ENCODE data around the gene LRRC56. TPM values are rescaled to one million over a fixed set of nuclear protein-coding genes. Genes with fewer than 3 reads are reported as not detected.

Gene LRRC56
- total and polyA plus RNA-seq, 2 of the 13 experiments (the other 11 are each of a cell fraction or from before 2014, with no cell fraction given): 0.11 to 0.29 TPM

GRCh38 chr11:569158-569885 is 32.0 kb downstream of the LRRC56 start (continued):
- TF ChIP-seq, protein P1, sequence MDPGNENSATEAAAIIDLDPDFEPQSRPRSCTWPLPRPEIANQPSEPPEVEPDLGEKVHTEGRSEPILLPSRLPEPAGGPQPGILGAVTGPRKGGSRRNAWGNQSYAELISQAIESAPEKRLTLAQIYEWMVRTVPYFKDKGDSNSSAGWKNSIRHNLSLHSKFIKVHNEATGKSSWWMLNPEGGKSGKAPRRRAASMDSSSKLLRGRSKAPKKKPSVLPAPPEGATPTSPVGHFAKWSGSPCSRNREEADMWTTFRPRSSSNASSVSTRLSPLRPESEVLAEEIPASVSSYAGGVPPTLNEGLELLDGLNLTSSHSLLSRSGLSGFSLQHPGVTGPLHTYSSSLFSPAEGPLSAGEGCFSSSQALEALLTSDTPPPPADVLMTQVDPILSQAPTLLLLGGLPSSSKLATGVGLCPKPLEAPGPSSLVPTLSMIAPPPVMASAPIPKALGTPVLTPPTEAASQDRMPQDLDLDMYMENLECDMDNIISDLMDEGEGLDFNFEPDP (CRISPR knock-in tag; conservative IDR thresholded peaks at IDR 0.05): no peak
- TF ChIP-seq DMAP1 (CRISPR knock-in tag; IDR thresholded peaks at IDR 0.05): no peak
- TF ChIP-seq, protein P2, sequence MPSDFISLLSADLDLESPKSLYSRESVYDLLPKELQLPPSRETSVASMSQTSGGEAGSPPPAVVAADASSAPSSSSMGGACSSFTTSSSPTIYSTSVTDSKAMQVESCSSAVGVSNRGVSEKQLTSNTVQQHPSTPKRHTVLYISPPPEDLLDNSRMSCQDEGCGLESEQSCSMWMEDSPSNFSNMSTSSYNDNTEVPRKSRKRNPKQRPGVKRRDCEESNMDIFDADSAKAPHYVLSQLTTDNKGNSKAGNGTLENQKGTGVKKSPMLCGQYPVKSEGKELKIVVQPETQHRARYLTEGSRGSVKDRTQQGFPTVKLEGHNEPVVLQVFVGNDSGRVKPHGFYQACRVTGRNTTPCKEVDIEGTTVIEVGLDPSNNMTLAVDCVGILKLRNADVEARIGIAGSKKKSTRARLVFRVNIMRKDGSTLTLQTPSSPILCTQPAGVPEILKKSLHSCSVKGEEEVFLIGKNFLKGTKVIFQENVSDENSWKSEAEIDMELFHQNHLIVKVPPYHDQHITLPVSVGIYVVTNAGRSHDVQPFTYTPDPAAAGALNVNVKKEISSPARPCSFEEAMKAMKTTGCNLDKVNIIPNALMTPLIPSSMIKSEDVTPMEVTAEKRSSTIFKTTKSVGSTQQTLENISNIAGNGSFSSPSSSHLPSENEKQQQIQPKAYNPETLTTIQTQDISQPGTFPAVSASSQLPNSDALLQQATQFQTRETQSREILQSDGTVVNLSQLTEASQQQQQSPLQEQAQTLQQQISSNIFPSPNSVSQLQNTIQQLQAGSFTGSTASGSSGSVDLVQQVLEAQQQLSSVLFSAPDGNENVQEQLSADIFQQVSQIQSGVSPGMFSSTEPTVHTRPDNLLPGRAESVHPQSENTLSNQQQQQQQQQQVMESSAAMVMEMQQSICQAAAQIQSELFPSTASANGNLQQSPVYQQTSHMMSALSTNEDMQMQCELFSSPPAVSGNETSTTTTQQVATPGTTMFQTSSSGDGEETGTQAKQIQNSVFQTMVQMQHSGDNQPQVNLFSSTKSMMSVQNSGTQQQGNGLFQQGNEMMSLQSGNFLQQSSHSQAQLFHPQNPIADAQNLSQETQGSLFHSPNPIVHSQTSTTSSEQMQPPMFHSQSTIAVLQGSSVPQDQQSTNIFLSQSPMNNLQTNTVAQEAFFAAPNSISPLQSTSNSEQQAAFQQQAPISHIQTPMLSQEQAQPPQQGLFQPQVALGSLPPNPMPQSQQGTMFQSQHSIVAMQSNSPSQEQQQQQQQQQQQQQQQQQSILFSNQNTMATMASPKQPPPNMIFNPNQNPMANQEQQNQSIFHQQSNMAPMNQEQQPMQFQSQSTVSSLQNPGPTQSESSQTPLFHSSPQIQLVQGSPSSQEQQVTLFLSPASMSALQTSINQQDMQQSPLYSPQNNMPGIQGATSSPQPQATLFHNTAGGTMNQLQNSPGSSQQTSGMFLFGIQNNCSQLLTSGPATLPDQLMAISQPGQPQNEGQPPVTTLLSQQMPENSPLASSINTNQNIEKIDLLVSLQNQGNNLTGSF (CRISPR knock-in tag; IDR thresholded peaks at IDR 0.05): no peak
- no peak for TF ChIP-seq ZSCAN9 (CRISPR knock-in tag; IDR thresholded peaks at IDR 0.05; ENCODE audit: borderline replicate concordance)
- no peak for TF ChIP-seq ZEB1 (IDR thresholded peaks at IDR 0.05; ENCODE audit: insufficient replicate concordance, low read depth)
- TF ChIP-seq ZFP62 (CRISPR knock-in tag; IDR thresholded peaks at IDR 0.05): no peak
- no peak for TF ChIP-seq AHDC1 (CRISPR knock-in tag; IDR thresholded peaks at IDR 0.05; ENCODE audit: borderline replicate concordance)
- TF ChIP-seq HNF4A (CRISPR knock-in tag; IDR thresholded peaks at IDR 0.05): peak; percentile 63
- no peak for TF ChIP-seq MIXL1 (CRISPR knock-in tag; IDR thresholded peaks at IDR 0.05)
- TF ChIP-seq NAIF1 (CRISPR knock-in tag; IDR thresholded peaks at IDR 0.05; ENCODE audit: borderline replicate concordance): no peak; the same call in 1 of the 2 replicates
- TF ChIP-seq RFX1 (IDR thresholded peaks at IDR 0.05): no peak
- peak; percentile 28; the same call in 1 of the 2 replicates for TF ChIP-seq MIER3 (CRISPR knock-in tag; IDR thresholded peaks at IDR 0.05; ENCODE audit: borderline replicate concordance)
- no peak for TF ChIP-seq ZNF383 (CRISPR knock-in tag; IDR thresholded peaks at IDR 0.05; ENCODE audit: borderline replicate concordance)
